ENCODE results near the gene GSTCD.

DNA sequence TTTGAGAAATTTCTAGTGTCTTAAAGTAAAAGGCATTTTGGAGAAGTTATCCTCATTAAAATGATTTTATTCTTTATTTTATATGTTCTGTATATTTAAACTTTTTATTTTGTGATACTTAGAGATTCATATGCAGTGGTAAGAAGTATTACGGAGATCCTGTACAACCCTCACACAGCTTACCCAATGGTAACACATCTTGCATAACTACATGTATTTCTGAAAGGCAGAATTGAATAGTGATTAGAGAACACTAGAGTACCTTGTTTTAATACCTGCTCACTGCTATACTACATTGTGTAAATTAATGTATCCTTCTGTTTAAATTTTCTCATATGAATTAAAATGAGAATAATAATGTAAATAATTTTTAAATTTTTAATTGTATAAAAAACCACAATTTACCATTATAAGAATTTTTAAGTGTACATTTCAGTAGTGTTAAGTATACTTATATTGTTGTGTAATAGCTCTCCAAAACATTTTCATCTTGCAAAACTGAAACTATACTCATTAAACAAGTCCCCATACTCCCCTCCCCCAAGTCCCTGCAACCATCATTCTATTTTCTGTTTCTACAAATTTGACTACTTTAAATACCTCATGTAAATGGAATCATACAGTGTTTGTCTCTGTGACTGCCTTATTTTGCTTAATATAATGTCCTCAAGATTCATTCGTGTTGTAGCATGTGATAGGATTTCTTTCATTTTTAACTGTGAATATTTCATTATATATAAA lies 45.5 kb upstream of the GSTCD start:
- no peak for TF ChIP-seq CTCF (conservative IDR thresholded peaks at IDR 0.05; ENCODE audit: low read depth, low read length)
- TF ChIP-seq POLR2A (IDR thresholded peaks at IDR 0.05; ENCODE audit: low read depth, low read length): no peak

Measured in IMR-90 (cell line).